Stimulated activated naive CD8-positive, alpha-beta T cell treated with anti-CD3 and anti-CD28 coated beads, Interleukin-15, Interleukin-2, amounts not matched to agents 100 U/mL and 50 U/mL, for 24 hours (primary cell): ENCODE measurements around the gene MMP23B.

ENCODE experiments used
- ATAC-seq: fragments of 150-1000 bp; cut with Tn5 transposase; one replicate; pipeline ENCODE4 v1.10.0; 2021
- DNase-seq: peaks from one replicate; pipeline ENCODE4 v3.0.0; 2021

The MMP23B gene

DNA sequence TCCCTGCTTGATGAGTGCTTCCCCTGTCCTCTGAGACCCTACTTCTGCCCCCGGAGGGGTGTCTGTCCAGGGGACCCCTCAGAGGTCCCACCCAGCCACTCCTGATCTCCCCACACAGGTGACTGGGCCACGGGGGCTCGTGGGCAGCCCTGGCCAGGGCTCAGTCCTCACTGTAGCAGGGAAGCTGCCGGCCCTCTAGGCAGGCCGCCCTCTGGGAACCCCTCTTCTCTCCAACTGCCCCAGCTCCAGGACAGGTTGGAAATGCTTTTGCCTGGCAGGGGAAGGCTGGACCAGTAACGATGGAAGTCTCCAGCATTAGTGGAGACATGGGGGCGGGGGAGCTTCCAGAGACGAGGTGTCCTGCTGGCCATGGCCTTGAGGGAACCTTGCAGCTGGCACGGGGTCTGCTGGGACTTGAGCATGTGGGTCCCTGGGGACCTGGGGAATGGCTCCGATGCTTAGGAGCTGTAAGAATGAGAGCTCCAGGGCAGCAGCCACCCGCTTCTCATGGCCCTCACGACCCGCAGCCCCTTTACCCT, 28.9 kb upstream of the MMP23B start:
- ATAC-seq (no peak), DNase-seq (no peak)

- no peak for ATAC-seq
Measured at GRCh38 chr1:1603671-1604373, 28.2 kb upstream of the MMP23B start.

GRCh38 chr1:1604374-1605033, 27.5 kb upstream of the MMP23B start:
- DNase-seq (no peak), ATAC-seq (no peak)

More at GRCh38 chr1:1603671-1604373, 28.2 kb upstream of the MMP23B start:
- no peak for DNase-seq

GRCh38 chr1:1605034-1605591, 26.9 kb upstream of the MMP23B start:
- DNase-seq (no peak), ATAC-seq (no peak)

DNA sequence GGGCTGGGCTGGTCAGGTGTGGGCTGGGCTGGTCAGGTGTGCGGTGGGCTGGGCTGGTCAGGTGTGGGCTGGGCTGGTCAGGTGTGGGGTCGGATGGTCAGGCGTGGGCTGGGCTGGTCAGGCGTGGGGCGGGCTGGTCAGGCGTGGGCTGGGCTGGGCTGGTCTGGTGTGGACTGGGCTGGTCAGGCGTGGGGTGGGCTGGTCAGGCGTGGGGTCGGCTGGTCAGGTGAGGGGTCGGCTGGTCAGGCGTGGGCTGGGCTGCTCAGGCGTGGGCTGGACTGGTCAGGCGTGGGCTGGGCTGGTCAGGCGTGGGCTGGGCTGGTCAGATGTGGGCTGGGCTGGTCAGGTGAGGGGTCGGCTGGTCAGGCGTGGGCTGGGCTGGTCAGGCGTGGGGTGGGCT, 26.2 kb upstream of the MMP23B start:
- ATAC-seq (no peak), DNase-seq (no peak)

- no peak for DNase-seq
- no peak for ATAC-seq
Measured at GRCh38 chr1:1606232-1606631, 25.7 kb upstream of the MMP23B start.

GRCh38 chr1:1609822-1610485, 22.0 kb upstream of the MMP23B start:
- ATAC-seq (no peak), DNase-seq (no peak)

- ATAC-seq (no peak), DNase-seq (no peak)
Measured at GRCh38 chr1:1610796-1611195, 21.2 kb upstream of the MMP23B start.

- ATAC-seq (no peak), DNase-seq (no peak)
Measured at GRCh38 chr1:1612104-1612400, 19.9 kb upstream of the MMP23B start.

DNA sequence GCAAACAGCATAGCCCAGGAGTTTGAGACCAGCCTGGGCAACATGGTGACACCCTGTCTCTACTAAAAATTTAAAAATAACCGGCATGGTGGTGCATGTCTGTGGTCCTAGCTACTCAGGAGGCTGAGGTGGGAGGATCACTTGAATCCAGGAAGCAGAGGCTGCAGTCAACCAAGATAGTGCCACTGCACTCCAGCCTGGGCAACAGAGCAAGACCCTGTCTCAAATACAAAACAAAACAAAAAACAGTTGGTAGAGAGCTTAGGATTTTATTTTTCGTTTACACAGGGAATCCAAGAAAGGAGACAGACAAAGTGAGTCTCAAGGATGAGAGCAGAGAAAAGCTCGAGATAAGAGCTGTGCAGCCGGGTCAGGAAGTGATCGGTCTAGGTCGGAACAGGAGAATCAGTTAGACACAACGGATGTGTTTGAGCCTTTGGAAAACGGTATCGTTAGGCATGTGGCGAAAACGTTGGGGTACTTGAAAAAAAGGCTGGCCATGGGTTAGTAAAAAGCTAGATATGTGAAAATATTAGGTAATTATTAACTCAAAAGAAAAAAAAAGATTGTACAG, 18.4 kb upstream of the MMP23B start:
- DNase-seq, result no peak

GRCh38 chr1:1614204-1614953, 17.6 kb upstream of the MMP23B start:
- ATAC-seq (peak; percentile 6), DNase-seq (peak; percentile 63)

More for the DNA sequence above, 18.4 kb upstream of the MMP23B start:
- no peak for ATAC-seq

DNA sequence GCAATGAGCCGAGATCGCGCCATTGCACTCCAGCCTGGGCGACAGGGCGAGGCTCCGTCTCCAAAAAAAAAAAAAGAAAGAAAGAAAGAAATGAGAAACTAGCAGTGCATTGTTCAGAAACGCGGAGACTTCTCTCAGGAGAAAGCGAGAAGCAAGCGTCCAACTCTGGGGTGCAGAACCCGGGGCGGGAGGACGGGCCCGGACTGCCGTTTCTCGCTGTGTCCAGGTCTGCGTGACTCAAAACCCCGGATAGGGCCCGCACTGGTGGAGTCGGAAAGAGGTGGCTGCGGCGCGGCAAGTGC, 17.1 kb upstream of the MMP23B start:
- ATAC-seq, result no peak

DNA sequence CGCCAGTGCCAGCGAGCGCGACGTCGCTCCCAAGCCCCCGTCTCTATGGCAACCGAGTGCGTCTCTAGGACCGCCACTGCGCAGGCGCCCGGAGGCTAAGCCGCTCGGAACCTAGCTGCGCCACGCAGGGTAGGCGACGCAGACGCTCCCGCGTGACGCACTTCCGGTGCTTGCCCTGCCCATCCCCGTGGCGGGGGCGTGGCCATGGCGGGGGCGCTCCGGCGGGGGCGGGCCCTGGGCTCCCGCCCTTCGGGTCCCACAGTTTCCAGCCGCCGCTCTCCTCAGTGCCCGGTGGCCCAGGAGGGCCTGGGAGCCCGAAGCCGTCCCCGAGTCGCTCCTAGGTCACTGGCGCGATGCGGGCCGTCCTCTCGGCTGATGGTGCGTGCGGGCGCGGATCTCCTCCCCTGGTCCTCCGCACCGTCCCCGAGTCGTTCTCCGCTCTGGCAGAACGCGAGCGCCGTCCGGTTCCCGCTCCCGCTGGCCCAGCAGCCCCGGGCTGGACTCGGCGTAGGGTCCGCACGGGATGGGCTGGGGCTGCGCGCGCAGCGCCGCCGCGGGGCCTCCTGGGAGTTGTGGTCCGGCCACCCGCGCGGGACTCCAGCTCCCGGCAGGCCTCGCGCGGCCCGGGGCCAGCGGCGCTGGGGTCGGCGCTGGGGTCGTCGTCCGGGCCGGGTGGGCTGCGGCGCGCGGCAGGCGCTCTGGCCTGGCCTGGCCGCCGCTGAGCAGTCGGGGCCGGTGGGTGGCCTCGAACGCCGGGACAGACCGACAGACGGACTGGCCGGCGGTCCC, 16.5 kb upstream of the MMP23B start, which contains the start of gene MIB2:
Gene MIB2 (plus strand): TSS at position 245 of the 789 bp plus-strand sequence. CDS start 7,953 bp downstream, outside the sequence.
- peak; percentile 98 for DNase-seq
- ATAC-seq, result peak; percentile 88

More for the DNA sequence above, 17.1 kb upstream of the MMP23B start:
- no peak for DNase-seq

DNA sequence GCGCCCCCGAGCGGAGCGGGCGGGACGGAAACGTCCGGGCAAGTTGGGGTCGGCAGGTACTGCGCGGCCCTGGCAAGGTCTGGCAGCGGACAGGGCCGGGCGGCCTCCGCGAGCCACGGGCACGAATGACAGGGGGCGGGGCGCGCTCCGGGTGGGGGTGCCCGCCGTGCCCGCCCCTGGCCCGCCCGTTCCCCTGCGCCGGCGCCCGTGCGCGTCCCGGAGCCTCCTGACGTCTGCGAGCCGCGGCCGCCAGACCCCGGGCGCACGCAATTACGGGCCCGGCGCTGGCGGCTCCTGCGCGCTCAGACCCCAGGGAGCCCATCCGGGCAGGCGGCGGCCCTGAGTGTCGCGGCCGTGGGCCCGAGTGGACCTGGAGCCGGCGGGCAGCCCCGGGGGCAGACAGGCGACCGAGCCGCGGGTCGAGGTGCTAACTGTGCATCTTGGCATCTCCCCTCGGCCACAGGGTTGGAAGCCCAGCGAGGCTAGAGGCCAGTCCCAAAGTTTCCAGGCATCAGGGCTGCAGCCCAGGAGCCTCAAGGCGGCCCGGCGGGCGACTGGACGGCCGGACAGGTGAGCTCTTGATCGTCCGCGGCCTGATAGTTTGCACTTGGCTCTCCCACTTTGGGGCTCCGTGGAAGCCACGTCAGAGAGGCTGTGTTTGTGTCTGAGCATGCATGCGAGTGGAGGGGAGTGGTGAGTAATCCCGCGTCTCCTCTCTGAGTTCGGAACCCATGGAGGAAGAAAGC, 15.8 kb upstream of the MMP23B start:
- peak; percentile 5 for ATAC-seq
- DNase-seq, result peak; percentile 59

- DNase-seq, result no peak
- ATAC-seq, result no peak
Measured at GRCh38 chr1:1616838-1617237, 15.1 kb upstream of the MMP23B start.

DNA sequence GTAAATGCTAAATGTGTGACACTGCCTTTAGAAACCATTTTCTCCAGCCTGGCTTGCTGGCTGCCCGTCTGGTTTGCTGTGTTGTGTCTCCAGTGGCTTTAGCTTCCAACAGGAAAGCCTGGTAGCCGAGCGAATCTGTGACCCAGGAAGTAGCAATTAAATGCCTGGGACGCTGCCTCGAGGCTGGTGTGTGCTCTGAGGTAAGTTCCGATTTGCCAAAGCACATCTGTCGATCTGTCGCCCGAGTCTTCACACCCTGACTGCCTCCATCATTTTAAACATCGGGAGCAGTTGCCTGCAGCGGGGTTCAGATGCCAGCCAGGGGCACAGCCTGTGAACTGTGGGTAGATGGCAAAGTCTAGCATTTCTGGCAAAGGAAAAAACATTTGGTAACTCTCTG, 14.5 kb upstream of the MMP23B start:
- ATAC-seq (no peak), DNase-seq (no peak)

DNA sequence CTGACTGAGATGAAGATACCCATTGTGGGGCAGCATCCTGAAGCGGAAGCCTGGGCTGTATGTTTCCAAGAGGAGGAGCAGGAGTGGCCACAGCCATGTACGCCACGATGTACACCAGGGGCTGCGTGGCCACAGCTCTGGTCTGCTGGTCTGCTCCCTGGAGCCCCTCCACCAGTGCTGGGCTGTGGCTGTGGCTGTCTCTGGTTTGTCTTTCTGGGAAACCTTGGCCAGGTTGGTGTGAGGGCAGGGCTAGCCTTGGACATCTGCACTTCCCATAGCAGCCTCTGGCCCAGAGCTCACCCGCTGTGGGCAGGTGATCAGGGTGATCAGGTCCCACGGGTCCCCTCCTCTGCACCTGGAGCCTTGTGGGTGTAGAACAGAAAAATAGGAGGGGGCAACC, 14.0 kb upstream of the MMP23B start:
- peak; percentile 3 for DNase-seq
- ATAC-seq, result no peak

- ATAC-seq, result no peak
- peak; percentile 3 for DNase-seq
Measured at GRCh38 chr1:1618396-1619068, 13.4 kb upstream of the MMP23B start.

GRCh38 chr1:1619917-1620361, 12.0 kb upstream of the MMP23B start:
- ATAC-seq, result no peak
- DNase-seq, result peak; percentile 26
